Activated CD4-positive, alpha-beta T cell treated with anti-CD3 and anti-CD28 coated beads, Interleukin-2, amount 50 U/mL, for 4 hours (primary cell): ENCODE data around the gene NLRP13.

Experiments used
- DNase-seq, 2 experiments: peaks; one replicate each; pipeline ENCODE4 v3.0.0-alpha.2; 2020

NLRP13 gene

DNA sequence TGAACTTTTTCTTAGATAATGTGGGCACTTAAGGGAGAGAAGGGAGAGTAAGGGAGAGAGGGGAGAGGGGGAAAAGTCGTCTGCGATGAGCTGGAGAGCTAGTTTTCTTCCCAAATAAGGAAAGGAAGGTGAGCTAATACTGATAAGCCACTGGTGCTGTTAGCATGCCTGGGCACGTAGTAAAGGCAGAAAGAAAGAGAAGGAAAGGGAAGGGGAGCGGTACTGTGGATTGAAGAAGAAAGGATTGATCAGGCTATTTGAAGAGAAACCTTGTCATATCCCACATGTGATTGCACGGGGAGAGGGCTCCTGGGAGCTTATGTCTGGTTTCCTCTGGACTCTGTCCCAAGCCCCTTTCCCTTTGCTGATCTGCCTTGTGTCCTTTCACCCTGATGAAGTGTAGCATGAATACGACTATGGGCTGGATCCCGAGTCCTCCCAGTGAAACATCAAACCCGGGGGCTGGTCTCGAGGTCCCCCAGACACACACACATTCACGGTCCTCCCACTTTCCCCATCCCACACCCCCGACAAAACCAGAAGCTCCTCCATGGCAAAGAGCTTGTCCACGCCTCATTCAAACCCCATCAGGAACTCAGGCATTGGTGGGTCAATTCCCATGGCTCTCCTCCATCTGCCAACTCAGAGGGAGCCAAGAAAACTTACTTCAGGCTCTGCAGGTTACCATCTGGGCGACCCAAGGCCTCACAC lies 30.6 kb downstream of the NLRP13 start:
- no peak for DNase-seq

DNA sequence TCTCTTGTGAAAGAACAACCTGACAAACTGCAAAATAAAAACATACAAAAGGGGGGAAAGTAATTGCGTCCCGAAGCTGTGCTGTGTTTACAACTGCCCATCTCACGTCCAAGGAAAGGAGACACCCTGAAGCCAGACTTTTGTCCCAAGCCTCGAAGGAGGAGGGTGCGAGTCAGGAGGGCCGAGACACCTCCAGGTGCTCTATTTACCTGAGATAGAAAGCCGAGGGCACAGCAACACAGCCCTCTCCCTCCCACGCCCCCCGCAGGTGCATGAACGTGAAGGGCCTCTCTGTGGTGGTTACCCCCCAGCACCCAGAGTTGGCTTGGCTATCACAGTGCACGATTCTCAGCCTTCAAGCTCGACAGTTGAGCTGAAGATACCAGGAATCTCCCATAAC lies 33.2 kb downstream of the NLRP13 start:
- no peak for DNase-seq

DNA sequence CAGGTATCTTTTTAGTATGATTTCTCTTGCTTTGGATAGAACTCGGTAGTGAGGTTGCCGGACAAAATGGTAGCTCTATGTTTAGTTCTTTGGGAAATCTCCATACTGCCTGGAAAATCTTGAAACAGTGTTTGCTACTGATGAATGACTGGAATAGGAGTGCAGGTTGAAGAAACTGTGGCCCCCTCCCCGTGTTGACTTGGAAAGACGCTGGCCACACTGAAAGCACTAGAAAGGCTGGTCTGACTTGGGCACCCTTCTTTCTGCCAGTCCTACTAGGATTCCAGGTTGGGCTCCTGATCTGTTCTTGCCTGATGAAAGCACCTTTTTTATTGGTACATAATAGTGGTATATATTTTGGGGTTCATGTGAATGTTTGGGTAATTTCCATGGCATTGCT lies 49.5 kb downstream of the NLRP13 start:
- DNase-seq, result no peak

DNA sequence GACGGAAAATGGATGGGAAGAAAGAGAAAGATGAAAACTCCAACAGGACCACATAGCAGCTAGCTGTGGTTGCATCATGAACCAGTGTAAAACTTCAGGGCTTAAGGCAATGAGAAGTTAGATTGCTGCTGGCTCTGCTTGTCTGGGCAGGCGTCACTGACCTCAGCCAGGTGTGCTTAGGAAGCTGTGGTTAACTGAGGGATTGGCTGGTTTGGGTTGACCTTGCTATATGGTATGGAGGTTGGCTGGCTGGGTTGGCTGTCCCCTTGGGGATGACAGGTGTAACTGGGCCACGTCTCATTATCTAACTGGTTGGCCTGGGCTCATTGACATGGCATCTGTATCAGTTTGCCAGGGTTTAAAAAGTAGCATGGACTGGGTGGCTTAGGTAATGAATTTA lies 54.9 kb downstream of the NLRP13 start:
- DNase-seq, result no peak

DNA sequence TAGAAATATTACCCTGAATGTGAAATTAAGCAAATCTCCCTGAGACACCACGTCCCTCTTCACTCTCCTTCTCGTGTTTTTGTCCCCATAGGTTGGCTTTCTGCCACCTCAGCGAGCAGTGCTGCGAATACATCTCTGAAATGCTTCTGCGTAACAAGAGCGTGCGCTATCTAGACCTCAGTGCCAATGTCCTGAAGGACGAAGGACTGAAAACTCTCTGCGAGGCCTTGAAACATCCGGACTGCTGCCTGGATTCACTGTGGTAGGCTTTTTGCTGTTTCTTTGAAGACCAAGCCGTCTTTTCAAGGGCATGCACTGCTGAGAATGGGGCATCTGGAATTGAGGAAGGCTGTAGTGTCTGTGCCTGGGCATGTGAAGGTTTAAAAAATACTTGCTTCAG lies 61.4 kb downstream of the NLRP13 start:
- DNase-seq, result no peak

DNA sequence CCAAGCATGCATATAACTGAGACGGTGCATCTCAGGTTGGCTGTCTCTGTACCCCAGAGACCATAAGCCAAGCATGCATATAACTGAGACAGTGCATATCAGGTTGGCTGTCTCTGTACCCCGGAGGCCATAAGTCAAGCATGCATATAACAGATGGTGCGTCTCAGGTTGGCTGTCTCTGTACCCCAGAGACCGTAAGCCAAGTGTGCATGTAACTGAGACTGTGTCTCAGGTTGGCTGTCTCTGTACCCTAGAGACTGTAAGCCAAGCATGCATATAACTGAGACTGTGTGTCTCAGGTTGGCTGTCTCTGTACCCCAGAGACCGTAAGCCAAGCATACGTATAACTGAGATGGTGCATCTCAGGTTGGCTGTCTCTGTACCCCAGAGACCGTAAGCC lies 65.0 kb downstream of the NLRP13 start:
- DNase-seq, result no peak

DNA sequence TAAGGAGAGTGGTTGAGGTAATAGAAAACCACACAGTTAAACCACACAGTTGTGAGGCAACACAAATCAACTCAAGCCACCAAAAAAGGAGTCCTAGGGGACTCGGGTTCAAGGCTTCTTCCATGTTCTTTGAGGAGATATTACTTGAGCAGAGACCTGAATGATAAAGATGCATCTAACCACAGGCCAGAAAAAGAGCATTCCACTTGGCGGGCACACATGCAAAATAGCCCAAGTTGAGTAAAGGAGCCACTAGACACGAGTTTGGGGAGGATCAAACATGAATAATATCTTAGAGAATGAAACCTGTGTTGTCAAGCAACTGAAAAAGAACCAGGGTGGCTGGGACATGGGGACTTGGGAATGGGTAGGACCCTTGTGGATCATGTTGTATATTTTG lies 65.6 kb downstream of the NLRP13 start:
- DNase-seq, result no peak

DNA sequence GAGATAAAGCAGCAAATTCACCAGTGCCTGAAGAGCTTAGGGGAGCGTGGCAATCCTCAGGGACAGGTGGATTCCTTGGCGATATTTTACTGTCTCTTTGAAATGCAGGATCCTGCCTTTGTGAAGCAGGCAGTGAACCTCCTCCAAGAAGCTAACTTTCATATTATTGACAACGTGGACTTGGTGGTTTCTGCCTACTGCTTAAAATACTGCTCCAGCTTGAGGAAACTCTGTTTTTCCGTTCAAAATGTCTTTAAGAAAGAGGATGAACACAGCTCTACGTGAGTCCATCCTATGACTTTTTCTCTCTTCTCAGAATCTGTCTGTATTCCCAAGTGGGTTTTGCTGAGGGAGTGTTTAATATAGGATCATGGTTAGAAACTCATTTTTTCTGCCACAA lies 73.2 kb downstream of the NLRP13 start:
- DNase-seq, result no peak

DNA sequence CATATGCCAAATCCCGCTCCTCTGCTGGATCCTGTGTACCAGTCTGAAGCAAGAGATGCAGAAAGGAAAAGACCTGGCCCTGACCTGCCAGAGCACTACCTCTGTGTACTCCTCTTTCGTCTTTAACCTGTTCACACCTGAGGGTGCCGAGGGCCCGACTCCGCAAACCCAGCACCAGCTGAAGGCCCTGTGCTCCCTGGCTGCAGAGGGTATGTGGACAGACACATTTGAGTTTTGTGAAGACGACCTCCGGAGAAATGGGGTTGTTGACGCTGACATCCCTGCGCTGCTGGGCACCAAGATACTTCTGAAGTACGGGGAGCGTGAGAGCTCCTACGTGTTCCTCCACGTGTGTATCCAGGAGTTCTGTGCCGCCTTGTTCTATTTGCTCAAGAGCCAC lies 73.7 kb downstream of the NLRP13 start:
- DNase-seq, result no peak

DNA sequence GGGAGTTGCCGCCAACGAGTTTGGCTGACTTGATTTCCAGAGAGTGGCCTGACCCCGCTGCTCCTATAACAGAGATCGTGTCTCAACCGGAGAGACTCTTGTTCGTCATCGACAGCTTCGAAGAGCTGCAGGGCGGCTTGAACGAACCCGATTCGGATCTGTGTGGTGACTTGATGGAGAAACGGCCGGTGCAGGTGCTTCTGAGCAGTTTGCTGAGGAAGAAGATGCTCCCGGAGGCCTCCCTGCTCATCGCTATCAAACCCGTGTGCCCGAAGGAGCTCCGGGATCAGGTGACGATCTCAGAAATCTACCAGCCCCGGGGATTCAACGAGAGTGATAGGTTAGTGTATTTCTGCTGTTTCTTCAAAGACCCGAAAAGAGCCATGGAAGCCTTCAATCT lies 74.2 kb downstream of the NLRP13 start:
- DNase-seq, result no peak

DNA sequence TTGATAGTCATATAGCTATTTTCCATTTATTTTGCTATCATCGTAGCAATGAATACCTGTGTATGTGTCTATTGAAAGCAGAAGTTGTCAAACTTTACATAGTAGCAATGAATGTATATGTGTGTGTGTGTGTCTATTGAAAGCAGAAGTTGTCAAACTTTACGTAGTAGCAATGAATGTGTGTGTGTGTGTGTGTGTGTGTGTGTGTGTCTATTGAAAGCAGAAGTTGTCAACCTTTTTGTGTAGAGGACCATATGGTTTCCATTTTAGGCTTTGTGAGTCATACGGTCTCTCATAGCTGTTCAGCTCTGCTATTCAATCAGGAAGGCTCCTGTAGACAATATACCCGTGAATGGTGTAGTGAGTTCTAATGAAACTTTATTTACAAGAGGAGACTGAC lies 75.0 kb downstream of the NLRP13 start:
- no peak for DNase-seq

DNA sequence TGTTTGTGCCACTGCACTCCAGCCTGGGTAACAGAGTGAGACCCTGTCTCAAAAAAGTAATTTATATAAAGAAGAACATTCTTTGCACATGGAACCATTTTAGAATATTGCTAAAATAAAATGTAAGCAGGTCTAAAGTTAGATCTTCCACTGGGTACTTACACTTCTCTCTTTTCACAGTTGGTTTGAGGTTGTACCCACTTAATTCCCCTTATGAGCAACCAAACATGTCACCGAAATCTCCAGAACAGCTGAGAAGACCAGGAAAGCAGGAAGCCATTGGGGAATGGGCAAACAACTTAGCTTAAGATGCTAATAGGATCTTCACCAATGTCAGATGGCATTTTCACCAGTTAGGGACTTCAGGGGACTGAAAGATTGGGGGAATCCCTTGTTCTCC lies 77.0 kb downstream of the NLRP13 start:
- no peak for DNase-seq
